DOHH2 (cell line): ENCODE measurements around the gene AKAP10.

Experiments
- CTCF ChIP-seq: fragments of 200-600 bp; sonication (generic); IDR thresholded peaks from one replicate; pipeline ENCODE4 v1.5.1; 2014; ENCODE audit warnings: antibody characterized with exemption, mild to moderate bottlenecking, low read depth, low read length; ENCODE audit not compliant: poor library complexity, severe bottlenecking
- EZH2phosphoT487 ChIP-seq: fragments of 200-600 bp; sonication (generic); IDR thresholded peaks from 2 replicates; pipeline ENCODE4 v1.6.1; 2017; ENCODE audit warnings: borderline replicate concordance, mild to moderate bottlenecking, antibody characterized with exemption, low read length, moderate library complexity, mixed read lengths

- TF ChIP-seq CTCF (no peak), EZH2phosphoT487 (no peak)
Measured at GRCh38 chr17:19986941-19987861, 9.6 kb upstream of the AKAP10 start.
